AG10803 (cell line): ENCODE results near the gene KNCN.

Experiments used
- DNase-seq: peaks from one replicate; pipeline ENCODE4 v3.0.0; 2010; ENCODE audit warnings: low read depth
- H3K4me3 ChIP-seq: 2 replicates; pipeline ENCODE4 v1.5.1; 2011; ENCODE audit warnings: mild to moderate bottlenecking, low read length, control low read depth
- CTCF ChIP-seq: conservative IDR thresholded peaks from 2 replicates; pipeline ENCODE4 v1.5.1; 2011; ENCODE audit warnings: mild to moderate bottlenecking, low read length, control low read depth, inconsistent platforms

Gene KNCN

GRCh38 chr1:46524843-46525242 lies 26.6 kb downstream of the KNCN start:
- DNase-seq: no peak
- H3K4me3 ChIP-seq: no peak overlapping the region
- TF ChIP-seq CTCF: no peak

- H3K4me3 ChIP-seq: no peak overlapping the region
- DNase-seq: no peak
- TF ChIP-seq CTCF: no peak
Observed at GRCh38 chr1:46523496-46524353, 27.7 kb downstream of the KNCN start.

GRCh38 chr1:46522969-46523320 lies 28.5 kb downstream of the KNCN start:
- DNase-seq: no peak
- H3K4me3 ChIP-seq: no peak overlapping the region
- TF ChIP-seq CTCF: no peak

- TF ChIP-seq CTCF: no peak
- H3K4me3 ChIP-seq: no peak overlapping the region
- peak; percentile 85 for DNase-seq
Observed at GRCh38 chr1:46522184-46522968, 29.1 kb downstream of the KNCN start.

- no peak overlapping the region for H3K4me3 ChIP-seq
- no peak for TF ChIP-seq CTCF
- no peak for DNase-seq
Observed at GRCh38 chr1:46521414-46521813, 30.0 kb downstream of the KNCN start.

GRCh38 chr1:46520063-46520911 lies 31.2 kb downstream of the KNCN start:
- DNase-seq: peak; percentile 77
- TF ChIP-seq CTCF: no peak

More at GRCh38 chr1:46520063-46520911, 31.2 kb downstream of the KNCN start:
- no peak overlapping the region for H3K4me3 ChIP-seq
